Upper lobe of left lung (tissue), 4 donors: Measurements from ENCODE around the gene DPH6.
A peak's percentile ranks its signal among the peaks of the same experiment; 100 is the strongest.

Experiments
- CTCF ChIP-seq, 6 experiments: fragments of 450-650 bp in 4 of 6; fragments of 200-600 bp in 2 of 6; sonication (generic) in 2 of 6; IDR thresholded peaks; one replicate each; pipeline ENCODE4 v1.5.1; 2016 to 2019; ENCODE audit warnings: antibody characterized with exemption in 6 of 6
- POLR2AphosphoS5 ChIP-seq, 2 donors: sonication (generic); formaldehyde crosslinking; IDR thresholded peaks; one replicate each; pipeline ENCODE4 v1.5.1; 2017; ENCODE audit warnings: antibody characterized with exemption in 2 of 2

GRCh38 chr15:35545824-35546510 lies at the start of gene DPH6:
- TF ChIP-seq CTCF (IDR thresholded peaks at IDR 0.05) (peak in 4 of 6 experiments; percentile 10 to 47 (median 24)), POLR2AphosphoS5 (IDR thresholded peaks at IDR 0.05) (peak; percentile 57 to 60)
